HL-60 (cell line): ENCODE data around the gene SAMD10.

Experiments used
- DNase-seq, 2 experiments: peaks; one replicate each; pipeline ENCODE4 v3.0.0-alpha.2; 2010 to 2020; ENCODE audit warnings: low read depth in 1 of 2, low spot score in 1 of 2
- H3K27ac ChIP-seq: fragments of 250-450 bp; sonication (Bioruptor Pico); replicated peaks from 2 replicates; pipeline ENCODE4 v1.5.1; 2020; ENCODE audit warnings: mild to moderate bottlenecking, moderate library complexity
- H3K27me3 ChIP-seq: fragments of 250-450 bp; sonication (Bioruptor Pico); 2 replicates; pipeline ENCODE4 v1.5.1; 2021; ENCODE audit warnings: mild to moderate bottlenecking, moderate library complexity; ENCODE audit not compliant: insufficient read depth, poor library complexity, severe bottlenecking
- H3K4me3 ChIP-seq: replicated peaks from 2 replicates; pipeline ENCODE4 v1.5.1; 2011; ENCODE audit warnings: mild to moderate bottlenecking, control low read depth, low read length; ENCODE audit not compliant: insufficient read depth
- GABPA ChIP-seq: IDR thresholded peaks from 2 replicates; pipeline ENCODE4 v1.6.1; 2012; ENCODE audit warnings: low read depth
- POLR2AphosphoS5 ChIP-seq: IDR thresholded peaks from 2 replicates; pipeline ENCODE4 v1.6.1; 2012; ENCODE audit warnings: low read depth
- SPI1 ChIP-seq: IDR thresholded peaks from 2 replicates; pipeline ENCODE4 v1.6.1; 2012; ENCODE audit warnings: low read depth, mild to moderate bottlenecking, borderline replicate concordance
- TF ChIP-seq, protein P1 (sequence below): IDR thresholded peaks from 2 replicates; pipeline ENCODE4 v1.6.1; 2012; ENCODE audit warnings: low read depth; ENCODE audit not compliant: insufficient replicate concordance
- TF ChIP-seq, protein P2 (sequence below): IDR thresholded peaks from one replicate; pipeline ENCODE4 v1.5.1; 2011; ENCODE audit warnings: low read length, control low read depth, inconsistent platforms; ENCODE audit not compliant: insufficient read depth

Gene SAMD10

DNA sequence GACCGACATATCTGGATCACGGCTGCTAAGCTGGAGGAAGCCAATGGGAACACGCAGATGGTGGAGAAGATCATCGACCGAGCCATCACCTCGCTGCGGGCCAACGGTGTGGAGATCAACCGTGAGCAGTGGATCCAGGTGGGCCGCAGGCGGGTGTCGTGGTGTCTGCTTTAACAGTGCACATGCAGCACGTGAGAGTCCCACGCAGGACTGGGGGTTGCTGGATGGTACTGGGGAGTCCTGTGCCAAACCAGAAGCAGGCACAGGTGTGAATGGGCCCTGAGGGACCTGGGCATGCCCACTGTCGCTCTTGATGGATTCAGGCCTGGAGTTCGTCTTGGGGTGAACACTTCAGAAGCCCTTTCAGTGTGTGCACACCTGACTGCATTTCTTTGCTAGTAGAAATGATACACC, 31.9 kb upstream of the SAMD10 start:
- Histone ChIP-seq H3K27ac (no peak overlapping the region), H3K27me3 (no peaks in the 10 kb centered on the region), H3K4me3 (no peak overlapping the region)
- TF ChIP-seq POLR2AphosphoS5 (no peak), GABPA (no peak), SPI1 (no peak)
- TF ChIP-seq, protein P1, sequence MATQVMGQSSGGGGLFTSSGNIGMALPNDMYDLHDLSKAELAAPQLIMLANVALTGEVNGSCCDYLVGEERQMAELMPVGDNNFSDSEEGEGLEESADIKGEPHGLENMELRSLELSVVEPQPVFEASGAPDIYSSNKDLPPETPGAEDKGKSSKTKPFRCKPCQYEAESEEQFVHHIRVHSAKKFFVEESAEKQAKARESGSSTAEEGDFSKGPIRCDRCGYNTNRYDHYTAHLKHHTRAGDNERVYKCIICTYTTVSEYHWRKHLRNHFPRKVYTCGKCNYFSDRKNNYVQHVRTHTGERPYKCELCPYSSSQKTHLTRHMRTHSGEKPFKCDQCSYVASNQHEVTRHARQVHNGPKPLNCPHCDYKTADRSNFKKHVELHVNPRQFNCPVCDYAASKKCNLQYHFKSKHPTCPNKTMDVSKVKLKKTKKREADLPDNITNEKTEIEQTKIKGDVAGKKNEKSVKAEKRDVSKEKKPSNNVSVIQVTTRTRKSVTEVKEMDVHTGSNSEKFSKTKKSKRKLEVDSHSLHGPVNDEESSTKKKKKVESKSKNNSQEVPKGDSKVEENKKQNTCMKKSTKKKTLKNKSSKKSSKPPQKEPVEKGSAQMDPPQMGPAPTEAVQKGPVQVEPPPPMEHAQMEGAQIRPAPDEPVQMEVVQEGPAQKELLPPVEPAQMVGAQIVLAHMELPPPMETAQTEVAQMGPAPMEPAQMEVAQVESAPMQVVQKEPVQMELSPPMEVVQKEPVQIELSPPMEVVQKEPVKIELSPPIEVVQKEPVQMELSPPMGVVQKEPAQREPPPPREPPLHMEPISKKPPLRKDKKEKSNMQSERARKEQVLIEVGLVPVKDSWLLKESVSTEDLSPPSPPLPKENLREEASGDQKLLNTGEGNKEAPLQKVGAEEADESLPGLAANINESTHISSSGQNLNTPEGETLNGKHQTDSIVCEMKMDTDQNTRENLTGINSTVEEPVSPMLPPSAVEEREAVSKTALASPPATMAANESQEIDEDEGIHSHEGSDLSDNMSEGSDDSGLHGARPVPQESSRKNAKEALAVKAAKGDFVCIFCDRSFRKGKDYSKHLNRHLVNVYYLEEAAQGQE: no peak
- TF ChIP-seq, protein P2, sequence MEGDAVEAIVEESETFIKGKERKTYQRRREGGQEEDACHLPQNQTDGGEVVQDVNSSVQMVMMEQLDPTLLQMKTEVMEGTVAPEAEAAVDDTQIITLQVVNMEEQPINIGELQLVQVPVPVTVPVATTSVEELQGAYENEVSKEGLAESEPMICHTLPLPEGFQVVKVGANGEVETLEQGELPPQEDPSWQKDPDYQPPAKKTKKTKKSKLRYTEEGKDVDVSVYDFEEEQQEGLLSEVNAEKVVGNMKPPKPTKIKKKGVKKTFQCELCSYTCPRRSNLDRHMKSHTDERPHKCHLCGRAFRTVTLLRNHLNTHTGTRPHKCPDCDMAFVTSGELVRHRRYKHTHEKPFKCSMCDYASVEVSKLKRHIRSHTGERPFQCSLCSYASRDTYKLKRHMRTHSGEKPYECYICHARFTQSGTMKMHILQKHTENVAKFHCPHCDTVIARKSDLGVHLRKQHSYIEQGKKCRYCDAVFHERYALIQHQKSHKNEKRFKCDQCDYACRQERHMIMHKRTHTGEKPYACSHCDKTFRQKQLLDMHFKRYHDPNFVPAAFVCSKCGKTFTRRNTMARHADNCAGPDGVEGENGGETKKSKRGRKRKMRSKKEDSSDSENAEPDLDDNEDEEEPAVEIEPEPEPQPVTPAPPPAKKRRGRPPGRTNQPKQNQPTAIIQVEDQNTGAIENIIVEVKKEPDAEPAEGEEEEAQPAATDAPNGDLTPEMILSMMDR: no peak
- DNase-seq: no peak

DNA sequence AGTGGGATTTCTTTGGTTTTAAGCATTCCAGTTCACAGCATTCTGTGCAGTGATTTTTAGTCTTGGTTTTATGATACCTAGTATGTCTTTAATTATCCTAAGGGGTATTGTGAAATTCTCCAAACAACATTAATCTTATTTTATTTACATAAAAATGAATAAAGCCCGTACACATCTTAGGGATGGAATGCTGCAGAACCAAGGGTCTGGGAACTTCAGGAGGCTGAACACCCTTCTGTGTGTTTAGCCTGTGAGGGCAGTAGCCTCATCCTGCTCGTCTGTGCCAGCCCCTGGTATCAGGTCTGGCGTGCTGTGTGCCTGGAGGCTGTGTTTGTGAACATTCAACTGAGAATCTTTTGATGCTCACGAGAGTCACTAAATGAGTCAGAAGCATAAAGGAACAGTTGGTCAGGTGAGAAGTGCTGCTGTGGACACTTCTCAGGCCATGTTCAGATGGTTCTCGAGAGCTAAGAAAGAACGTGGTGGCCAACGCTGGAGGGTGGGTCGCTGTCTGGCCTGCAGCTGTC, 31.3 kb upstream of the SAMD10 start:
- H3K4me3 ChIP-seq: no peak overlapping the region
- no peak for DNase-seq
- no peaks in the 10 kb centered on the region for H3K27me3 ChIP-seq
- no peak overlapping the region for H3K27ac ChIP-seq
- TF ChIP-seq, protein P2: no peak

- H3K4me3 ChIP-seq: no peak overlapping the region
- TF ChIP-seq GABPA (no peak), SPI1 (no peak), POLR2AphosphoS5 (no peak)
- TF ChIP-seq, protein P1: no peak
- TF ChIP-seq, protein P2: no peak
- H3K27ac ChIP-seq: no peak overlapping the region
- no peak for DNase-seq
- H3K27me3 ChIP-seq: no peaks in the 10 kb centered on the region
Measured at GRCh38 chr20:64009811-64010387, 30.5 kb upstream of the SAMD10 start.

GRCh38 chr20:64006902-64007301, 27.5 kb upstream of the SAMD10 start:
- TF ChIP-seq, protein P1: no peak
- TF ChIP-seq POLR2AphosphoS5: no peak
- TF ChIP-seq, protein P2: no peak

More at GRCh38 chr20:64006902-64007301, 27.5 kb upstream of the SAMD10 start:
- no peak overlapping the region for H3K4me3 ChIP-seq
- H3K27ac ChIP-seq: no peak overlapping the region
- H3K27me3 ChIP-seq: no peaks in the 10 kb centered on the region
- DNase-seq: no peak
